HEK293T (cell line): ENCODE data around the gene ADPRHL1.

Source experiments
- ARNT ChIP-seq: fragments of 450-650 bp; IDR thresholded peaks from 2 replicates; pipeline ENCODE4 v1.6.1; 2017; ENCODE audit warnings: mild to moderate bottlenecking
- BHLHE40 ChIP-seq: fragments of 450-650 bp; IDR thresholded peaks from 2 replicates; pipeline ENCODE4 v1.6.1; 2016; ENCODE audit warnings: mild to moderate bottlenecking, moderate library complexity, borderline replicate concordance
- FOXA1 ChIP-seq: fragments of 450-650 bp; IDR thresholded peaks from 2 replicates; pipeline ENCODE4 v1.6.1; 2016; ENCODE audit warnings: mild to moderate bottlenecking
- FOXM1 ChIP-seq: fragments of 450-650 bp; IDR thresholded peaks from 2 replicates; pipeline ENCODE4 v1.6.1; 2017; ENCODE audit warnings: mild to moderate bottlenecking, borderline replicate concordance
- LEF1 ChIP-seq: fragments of 450-650 bp; IDR thresholded peaks from 2 replicates; pipeline ENCODE4 v1.6.1; 2017; ENCODE audit warnings: mild to moderate bottlenecking, borderline replicate concordance
- NFRKB ChIP-seq: fragments of 450-650 bp; IDR thresholded peaks from 2 replicates; pipeline ENCODE4 v1.6.1; 2016; ENCODE audit warnings: mild to moderate bottlenecking, moderate library complexity
- PKNOX1 ChIP-seq: fragments of 450-650 bp; IDR thresholded peaks from 2 replicates; pipeline ENCODE4 v1.6.1; 2016
- SP1 ChIP-seq: fragments of 450-650 bp; IDR thresholded peaks from 2 replicates; pipeline ENCODE4 v1.6.1; 2017
- SUZ12 ChIP-seq: fragments of 450-650 bp; IDR thresholded peaks from 2 replicates; pipeline ENCODE4 v1.6.1; 2016; ENCODE audit warnings: mild to moderate bottlenecking
- TARDBP ChIP-seq: fragments of 450-650 bp; IDR thresholded peaks from 2 replicates; pipeline ENCODE4 v1.6.1; 2016
- ZNF384 ChIP-seq: fragments of 450-650 bp; IDR thresholded peaks from 2 replicates; pipeline ENCODE4 v1.6.1; 2016

GRCh38 chr13:113387396-113387795, 65.9 kb downstream of the ADPRHL1 start:
- TF ChIP-seq FOXA1 = no peak
- TF ChIP-seq BHLHE40 = no peak
- no peak for TF ChIP-seq SP1
- TF ChIP-seq FOXM1 = no peak
- TF ChIP-seq SUZ12 = no peak
- no peak for TF ChIP-seq TARDBP
- no peak for TF ChIP-seq ZNF384
- TF ChIP-seq ARNT = no peak
- no peak for TF ChIP-seq LEF1
- TF ChIP-seq NFRKB = no peak
- TF ChIP-seq PKNOX1 = no peak
